ENCODE results near the gene PLCB3.
A peak's percentile ranks its signal among the peaks of the same experiment; 100 is the strongest.

Gene PLCB3

DNA sequence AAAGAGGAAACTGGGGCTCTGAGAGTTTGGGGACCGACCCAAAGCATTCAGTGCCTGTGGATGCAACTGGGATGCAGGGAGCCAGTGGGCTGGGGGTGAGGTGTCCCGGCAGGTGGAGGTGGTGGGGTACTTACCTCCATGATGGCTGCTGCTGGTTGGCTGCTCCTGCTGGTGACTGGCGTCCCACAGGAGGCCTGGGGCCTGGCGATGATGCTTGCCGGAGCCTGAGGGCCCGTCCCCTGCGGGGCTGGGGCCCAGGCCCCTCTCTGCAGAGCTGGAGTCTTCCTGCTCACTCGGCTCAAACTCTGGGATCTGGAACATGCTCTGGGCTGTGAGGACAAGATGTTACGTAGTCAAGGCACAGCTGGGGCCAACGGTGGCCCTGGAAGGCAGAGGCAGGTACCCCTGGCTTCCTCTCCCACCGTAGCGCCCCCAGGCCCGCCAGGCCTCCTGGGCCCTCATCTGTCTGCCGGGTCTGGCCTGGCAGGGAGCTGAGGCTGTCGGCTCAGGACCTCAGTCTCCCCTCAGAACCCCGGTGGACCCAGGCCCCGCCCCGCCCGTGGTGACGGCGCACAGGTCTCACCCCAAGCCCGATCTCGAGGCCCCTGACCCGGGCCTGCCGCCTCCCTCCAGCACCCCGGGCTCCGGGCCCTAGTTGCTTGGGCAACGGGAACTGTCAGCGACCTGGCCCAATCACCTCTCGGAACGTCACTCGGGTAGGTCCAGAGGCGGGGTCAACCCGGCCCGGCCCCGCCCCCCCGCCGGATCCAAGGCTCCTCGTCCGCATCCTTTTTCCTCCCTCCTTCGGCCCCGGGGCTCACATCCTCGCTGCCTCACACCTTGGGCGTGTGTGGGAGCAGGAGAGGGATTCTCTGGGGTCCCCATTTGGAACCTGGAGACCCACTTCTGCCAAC is 33.0 kb downstream of the PLCB3 start, which contains the start of gene BAD:
TSS of gene BAD (minus strand) at position 618 of the 914 bp plus-strand sequence. CDS start at position 321, 297 bp downstream.
- peak; percentile 70 for DNase-seq (ENCODE audit: low read depth)
- in situ Hi-C loops (cut with HindIII; ENCODE audit: low sequenced_read_pairs), result no loop called here
- H3K4me3 ChIP-seq (ENCODE audit: low read depth, low read length), result peak within 1 kb of the TSS; percentile 74

GRCh38 chr11:64284962-64285884 is 33.9 kb downstream of the PLCB3 start, which contains the start of gene GPR137:
GPR137 (plus strand) TSS chr11:64285848; CDS start chr11:64286525, 677 bp downstream.
- in situ Hi-C loops (cut with HindIII; ENCODE audit: low sequenced_read_pairs), result no loop called here

More for the DNA sequence above, 33.0 kb downstream of the PLCB3 start, which contains the start of gene BAD:
- TF ChIP-seq, protein P1, sequence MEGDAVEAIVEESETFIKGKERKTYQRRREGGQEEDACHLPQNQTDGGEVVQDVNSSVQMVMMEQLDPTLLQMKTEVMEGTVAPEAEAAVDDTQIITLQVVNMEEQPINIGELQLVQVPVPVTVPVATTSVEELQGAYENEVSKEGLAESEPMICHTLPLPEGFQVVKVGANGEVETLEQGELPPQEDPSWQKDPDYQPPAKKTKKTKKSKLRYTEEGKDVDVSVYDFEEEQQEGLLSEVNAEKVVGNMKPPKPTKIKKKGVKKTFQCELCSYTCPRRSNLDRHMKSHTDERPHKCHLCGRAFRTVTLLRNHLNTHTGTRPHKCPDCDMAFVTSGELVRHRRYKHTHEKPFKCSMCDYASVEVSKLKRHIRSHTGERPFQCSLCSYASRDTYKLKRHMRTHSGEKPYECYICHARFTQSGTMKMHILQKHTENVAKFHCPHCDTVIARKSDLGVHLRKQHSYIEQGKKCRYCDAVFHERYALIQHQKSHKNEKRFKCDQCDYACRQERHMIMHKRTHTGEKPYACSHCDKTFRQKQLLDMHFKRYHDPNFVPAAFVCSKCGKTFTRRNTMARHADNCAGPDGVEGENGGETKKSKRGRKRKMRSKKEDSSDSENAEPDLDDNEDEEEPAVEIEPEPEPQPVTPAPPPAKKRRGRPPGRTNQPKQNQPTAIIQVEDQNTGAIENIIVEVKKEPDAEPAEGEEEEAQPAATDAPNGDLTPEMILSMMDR (IDR thresholded peaks at IDR 0.05; ENCODE audit: low read depth, low read length, missing control alignments), result no peak

GRCh38 chr11:64285885-64286800 is 34.8 kb downstream of the PLCB3 start:
- no peak for DNase-seq (ENCODE audit: low read depth)
- H3K4me3 ChIP-seq (ENCODE audit: low read depth, low read length), result peak overlapping the region; percentile 74
- in situ Hi-C loops (cut with HindIII; ENCODE audit: low sequenced_read_pairs), result no loop called here
- TF ChIP-seq, protein P1 (IDR thresholded peaks at IDR 0.05; ENCODE audit: low read depth, low read length, missing control alignments), result no peak

More at GRCh38 chr11:64284962-64285884, 33.9 kb downstream of the PLCB3 start, which contains the start of gene GPR137:
- no peak for DNase-seq (ENCODE audit: low read depth)
- TF ChIP-seq, protein P1 (IDR thresholded peaks at IDR 0.05; ENCODE audit: low read depth, low read length, missing control alignments), result no peak
- peak within 1 kb of the TSS; percentile 74 for H3K4me3 ChIP-seq (ENCODE audit: low read depth, low read length)

GRCh38 chr11:64286801-64287159 is 35.5 kb downstream of the PLCB3 start:
- TF ChIP-seq, protein P1 (IDR thresholded peaks at IDR 0.05; ENCODE audit: low read depth, low read length, missing control alignments), result no peak
- in situ Hi-C loops (cut with HindIII; ENCODE audit: low sequenced_read_pairs), result no loop called here
- no peak for DNase-seq (ENCODE audit: low read depth)
- no peak overlapping the region for H3K4me3 ChIP-seq (ENCODE audit: low read depth, low read length)

DNA sequence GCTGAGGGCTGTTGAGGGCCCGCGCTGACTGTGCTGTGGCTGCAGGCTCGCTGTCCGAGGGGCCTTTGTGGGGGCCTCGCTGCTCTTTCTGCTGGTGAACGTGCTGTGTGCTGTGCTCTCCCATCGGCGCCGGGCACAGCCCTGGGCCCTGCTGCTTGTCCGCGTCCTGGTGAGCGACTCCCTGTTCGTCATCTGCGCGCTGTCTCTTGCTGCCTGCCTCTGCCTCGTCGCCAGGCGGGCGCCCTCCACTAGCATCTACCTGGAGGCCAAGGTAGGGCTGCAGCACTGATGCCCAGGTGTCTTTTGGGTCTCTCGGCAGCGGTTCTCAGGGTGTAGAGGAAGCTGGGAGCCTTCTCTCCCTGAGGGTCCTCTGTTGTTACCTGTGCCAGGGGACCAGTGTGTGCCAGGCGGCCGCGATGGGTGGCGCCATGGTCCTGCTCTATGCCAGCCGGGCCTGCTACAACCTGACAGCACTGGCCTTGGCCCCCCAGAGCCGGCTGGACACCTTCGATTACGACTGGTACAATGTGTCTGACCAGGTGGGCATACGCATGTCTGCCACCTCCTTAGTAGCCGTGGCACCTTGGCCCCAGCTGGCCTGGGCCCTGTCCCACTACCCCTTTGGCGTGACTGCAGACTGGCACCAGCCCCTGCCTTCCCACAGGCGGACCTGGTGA is 36.5 kb downstream of the PLCB3 start:
- no peak for DNase-seq (ENCODE audit: low read depth)
- no peak overlapping the region for H3K4me3 ChIP-seq (ENCODE audit: low read depth, low read length)
- in situ Hi-C loops (cut with HindIII; ENCODE audit: low sequenced_read_pairs), result no loop called here
- TF ChIP-seq, protein P1 (IDR thresholded peaks at IDR 0.05; ENCODE audit: low read depth, low read length, missing control alignments), result no peak
